ENCODE data around the gene MGAT3. TPM values are rescaled to one million over a fixed set of nuclear protein-coding genes. Genes with fewer than 3 reads are reported as not detected.

The MGAT3 gene
- total RNA-seq, 2 experiments from 2014 or later = 0.17 TPM; not detected in 1

- Mint-ChIP-seq H3K27me3 (no peaks in the 10 kb centered on the region), H3K4me3 (peak overlapping the region; percentile 69), H3K4me1 (ENCODE audit: low read depth) (peaks cover 67% of the 10 kb centered on the region), H3K27ac (peak overlapping the region; percentile 87), H3K36me3 (ENCODE audit: low read depth) (peaks cover 31% of the 10 kb centered on the region), H3K9me3 (no peaks in the 10 kb centered on the region)
- intact Hi-C loops (cut with DNase I, micrococcal nuclease) = no loop called here
- Histone ChIP-seq H3K4me1 (ENCODE audit: insufficient read depth, low read length) (peaks cover 53% of the 10 kb centered on the region), H3K27me3 (ENCODE audit: control insufficient read depth in 1 of 2, insufficient read depth in 2 of 2, low read length in 2 of 2) (no peaks in the 10 kb centered on the region), H3K27ac (ENCODE audit: low read depth in 1 of 2, low read length in 2 of 2) (no peak overlapping the region), H3K9me3 (ENCODE audit: control insufficient read depth in 1 of 2, insufficient read depth in 1 of 2, low read length in 2 of 2) (no peaks in the 10 kb centered on the region), H3K36me3 (ENCODE audit: insufficient read depth, low read length) (peaks cover 47% of the 10 kb centered on the region), H3K4me3 (ENCODE audit: low read length) (no peak overlapping the region)
- ChIA-PET POLR2A (interaction anchor here (1.2 to 4.1 kb wide), 4 partner anchors 10 to 106 kb away, joined by 3 to 28 read pairs (median 12); partner anchors contain the start of genes ATF4 and TAB1), CTCF (interaction anchor here (1.4 kb wide), 1 partner anchor 15 kb away, joined by 5 read pairs; the partner anchor contains the start of gene TAB1)
- no peak for TF ChIP-seq CTCF (IDR thresholded peaks at IDR 0.05)
- ATAC-seq (ENCODE audit: poor library complexity) = no peak
- DNase-seq = peak in 1 of 14 experiments; percentile 34
Measured at GRCh38 chr22:39414377-39414776, 42.4 kb upstream of the MGAT3 start.

GRCh38 chr22:39414886-39415285 lies 41.9 kb upstream of the MGAT3 start:
- Histone ChIP-seq H3K36me3 (ENCODE audit: insufficient read depth, low read length) (peaks cover 52% of the 10 kb centered on the region), H3K9me3 (ENCODE audit: control insufficient read depth in 1 of 2, insufficient read depth in 1 of 2, low read length in 2 of 2) (no peaks in the 10 kb centered on the region), H3K27ac (ENCODE audit: low read depth in 1 of 2, low read length in 2 of 2) (no peak overlapping the region), H3K27me3 (ENCODE audit: control insufficient read depth in 1 of 2, insufficient read depth in 2 of 2, low read length in 2 of 2) (no peaks in the 10 kb centered on the region), H3K4me3 (ENCODE audit: low read length) (no peak overlapping the region), H3K4me1 (ENCODE audit: insufficient read depth, low read length) (peaks cover 53% of the 10 kb centered on the region)
- TF ChIP-seq CTCF (IDR thresholded peaks at IDR 0.05) = no peak
- H3K36me3 Mint-ChIP-seq (ENCODE audit: low read depth) = peaks cover 36% of the 10 kb centered on the region
- H3K9me3 Mint-ChIP-seq = no peaks in the 10 kb centered on the region
- peak overlapping the region; percentile 87 for H3K27ac Mint-ChIP-seq
- ChIA-PET CTCF (interaction anchor here (1.4 kb wide), 1 partner anchor 15 kb away, joined by 5 read pairs; the partner anchor contains the start of gene TAB1), POLR2A (interaction anchor here (1.9 to 4.1 kb wide), 3 partner anchors 10 to 105 kb away, joined by 9 to 28 read pairs (median 10); partner anchors contain the start of genes ATF4 and TAB1)
- ATAC-seq (ENCODE audit: poor library complexity) (no peak), DNase-seq (no peak)
- intact Hi-C loops (cut with DNase I, micrococcal nuclease) = no loop called here
- H3K4me3 Mint-ChIP-seq = peak overlapping the region; percentile 69
- H3K27me3 Mint-ChIP-seq = no peaks in the 10 kb centered on the region
- peaks cover 62% of the 10 kb centered on the region for H3K4me1 Mint-ChIP-seq (ENCODE audit: low read depth)

GRCh38 chr22:39415506-39415905 lies 41.3 kb upstream of the MGAT3 start:
- Mint-ChIP-seq H3K27me3 (no peaks in the 10 kb centered on the region), H3K36me3 (ENCODE audit: low read depth) (peaks cover 42% of the 10 kb centered on the region), H3K4me1 (ENCODE audit: low read depth) (peaks cover 60% of the 10 kb centered on the region), H3K9me3 (no peaks in the 10 kb centered on the region), H3K27ac (peak overlapping the region; percentile 87), H3K4me3 (no peak overlapping the region)
- H3K27me3 ChIP-seq (ENCODE audit: control insufficient read depth in 1 of 2, insufficient read depth in 2 of 2, low read length in 2 of 2) = no peaks in the 10 kb centered on the region
- DNase-seq = no peak
- POLR2A ChIA-PET = interaction anchor here (1.2 to 4.1 kb wide), 4 partner anchors 11 to 104 kb away, joined by 3 to 28 read pairs (median 10); partner anchors contain the start of genes ATF4 and TAB1
- no peak overlapping the region for H3K27ac ChIP-seq (ENCODE audit: low read depth in 1 of 2, low read length in 2 of 2)
- no peaks in the 10 kb centered on the region for H3K9me3 ChIP-seq (ENCODE audit: control insufficient read depth in 1 of 2, insufficient read depth in 1 of 2, low read length in 2 of 2)
- ATAC-seq (ENCODE audit: poor library complexity) = no peak
- peaks cover 53% of the 10 kb centered on the region for H3K4me1 ChIP-seq (ENCODE audit: insufficient read depth, low read length)
- intact Hi-C loops (cut with DNase I, micrococcal nuclease) = no loop called here
- TF ChIP-seq CTCF (IDR thresholded peaks at IDR 0.05) = no peak
- CTCF ChIA-PET = interaction anchor here (0.6 to 1.4 kb wide), 2 partner anchors 9 to 16 kb away, joined by 4 to 5 read pairs; partner anchors contain the start of gene TAB1
- H3K36me3 ChIP-seq (ENCODE audit: insufficient read depth, low read length) = peaks cover 58% of the 10 kb centered on the region
- no peak overlapping the region for H3K4me3 ChIP-seq (ENCODE audit: low read length)
